Trophoblast cell (in vitro differentiated cells and primary cell): Measurements from ENCODE around the gene CLASP1.

ENCODE experiments used
- DNase-seq, 2 donors: peaks; one replicate each; pipeline ENCODE4 v3.0.0-alpha.2; 2016
- H2AFZ ChIP-seq: 2 replicates; pipeline ENCODE4 v1.6.1; 2013; ENCODE audit warnings: low read length, moderate library complexity, mild to moderate bottlenecking; ENCODE audit not compliant: insufficient read depth, poor library complexity
- H2AK5ac ChIP-seq: 2 replicates; pipeline ENCODE4 v1.6.1; 2013; ENCODE audit warnings: mild to moderate bottlenecking, low read length
- H2BK120ac ChIP-seq: 2 replicates; pipeline ENCODE4 v1.6.1; 2013; ENCODE audit warnings: low read length, mild to moderate bottlenecking, moderate library complexity; ENCODE audit not compliant: insufficient read depth, poor library complexity
- H2BK12ac ChIP-seq: 2 replicates; pipeline ENCODE4 v1.6.1; 2013; ENCODE audit warnings: mild to moderate bottlenecking, low read length, moderate library complexity
- H2BK5ac ChIP-seq: 2 replicates; pipeline ENCODE4 v1.6.1; 2013; ENCODE audit warnings: low read length, low read depth, moderate library complexity, mild to moderate bottlenecking; ENCODE audit not compliant: poor library complexity
- H3K14ac ChIP-seq: 2 replicates; pipeline ENCODE4 v1.6.1; 2013; ENCODE audit warnings: mild to moderate bottlenecking, low read length
- H3K18ac ChIP-seq: 2 replicates; pipeline ENCODE4 v1.6.1; 2013; ENCODE audit warnings: mild to moderate bottlenecking, low read length
- H3K23ac ChIP-seq: 2 replicates; pipeline ENCODE4 v1.6.1; 2013; ENCODE audit warnings: low read length
- H3K27ac ChIP-seq: 2 replicates; pipeline ENCODE4 v1.5.1; 2013; ENCODE audit warnings: low read depth, mild to moderate bottlenecking, inconsistent platforms, low read length, moderate library complexity
- H3K27me3 ChIP-seq: 2 replicates; pipeline ENCODE4 v1.6.1; 2013; ENCODE audit warnings: inconsistent platforms, mild to moderate bottlenecking, low read length, moderate library complexity; ENCODE audit not compliant: insufficient read depth
- H3K36me3 ChIP-seq, 2 experiments: 1 replicate in 1 of 2; 2 replicates in 1 of 2; pipeline ENCODE4 v1.6.1; 2013; ENCODE audit warnings: low read length in 2 of 2, mild to moderate bottlenecking in 2 of 2, moderate library complexity in 1 of 2; ENCODE audit not compliant: insufficient read depth in 2 of 2, control insufficient read depth in 1 of 2
- H3K4ac ChIP-seq: 2 replicates; pipeline ENCODE4 v1.6.1; 2013; ENCODE audit warnings: low read depth, mild to moderate bottlenecking, low read length, moderate library complexity
- H3K4me1 ChIP-seq, 2 experiments: 1 replicate in 1 of 2; 2 replicates in 1 of 2; pipeline ENCODE4 v1.6.1; 2013; ENCODE audit warnings: low read length in 2 of 2, mild to moderate bottlenecking in 2 of 2, moderate library complexity in 1 of 2; ENCODE audit not compliant: insufficient read depth in 2 of 2, control insufficient read depth in 1 of 2
- H3K4me2 ChIP-seq: 2 replicates; pipeline ENCODE4 v1.6.1; 2013; ENCODE audit warnings: inconsistent platforms, mild to moderate bottlenecking, low read length, moderate library complexity
- H3K4me3 ChIP-seq: 2 replicates; pipeline ENCODE4 v1.5.1; 2013; ENCODE audit warnings: mild to moderate bottlenecking, low read depth, low read length, inconsistent platforms
- H3K79me1 ChIP-seq: one replicate; pipeline ENCODE4 v1.6.1; 2013; ENCODE audit warnings: low read length
- H3K79me2 ChIP-seq: 2 replicates; pipeline ENCODE4 v1.6.1; 2013; ENCODE audit warnings: low read length, mild to moderate bottlenecking; ENCODE audit not compliant: control insufficient read depth, insufficient read depth, poor library complexity
- H3K9ac ChIP-seq: 2 replicates; pipeline ENCODE4 v1.6.1; 2013; ENCODE audit warnings: mild to moderate bottlenecking, low read length
- H3K9me3 ChIP-seq: 2 replicates; pipeline ENCODE4 v1.6.1; 2013; ENCODE audit warnings: low read depth, mild to moderate bottlenecking, control low read depth, inconsistent platforms, low read length; ENCODE audit not compliant: insufficient read depth
- H4K12ac ChIP-seq: 2 replicates; pipeline ENCODE4 v1.6.1; 2013; ENCODE audit warnings: low read depth, mild to moderate bottlenecking, low read length, moderate library complexity
- H4K8ac ChIP-seq: 2 replicates; pipeline ENCODE4 v1.6.1; 2013; ENCODE audit warnings: low read depth, mild to moderate bottlenecking, low read length, moderate library complexity
- H4K91ac ChIP-seq: one replicate; pipeline ENCODE4 v1.6.1; 2013; ENCODE audit warnings: low read depth, mild to moderate bottlenecking, low read length, moderate library complexity
- WGBS: extraction: QIAGEN DNeasy Blood & Tissue Kit; methylation state at CpG from one replicate; pipeline ENCODE4 v1.1.7; 2013; ENCODE audit warnings: missing lambda C conversion rate; ENCODE audit not compliant: insufficient read length, insufficient coverage; ENCODE audit errors: extremely low coverage; 5-methylcytosine and 5-hydroxymethylcytosine counted together

Gene CLASP1

DNA sequence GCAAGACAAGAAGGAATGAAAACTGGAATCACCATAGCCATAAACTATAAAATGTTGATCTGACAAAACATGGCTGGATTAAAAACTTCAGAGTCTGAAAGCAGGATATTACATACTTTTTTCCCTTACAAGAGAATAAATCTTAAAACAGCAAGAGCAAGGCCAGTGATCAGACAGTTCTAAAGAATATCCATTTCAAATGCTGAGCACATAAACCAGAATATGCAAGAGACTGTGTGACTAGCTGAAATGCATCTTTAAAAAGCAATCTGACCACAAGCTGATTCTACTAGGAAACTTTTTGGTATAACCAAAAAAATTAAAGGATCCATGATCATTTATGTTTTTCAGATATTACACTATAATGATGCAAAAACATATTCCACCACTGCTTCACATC lies 239.3 kb downstream of the CLASP1 start:
- Histone ChIP-seq H3K27me3 (no peaks in the 10 kb centered on the region), H2BK5ac (no peak overlapping the region), H4K8ac (no peak overlapping the region), H3K4me1 (no peaks in the 10 kb centered on the region), H3K4me3 (no peak overlapping the region), H3K4ac (no peak overlapping the region), H3K36me3 (peaks cover 10 to 15% of the 10 kb centered on the region in 2 experiments), H3K79me1 (no peaks in the 10 kb centered on the region), H3K4me2 (no peak overlapping the region), H2AFZ (no peak overlapping the region), H3K9ac (no peak overlapping the region), H3K27ac (no peak overlapping the region), H2BK120ac (no peak overlapping the region), H3K23ac (no peak overlapping the region), H2BK12ac (no peak overlapping the region), H3K14ac (no peak overlapping the region), H3K18ac (no peak overlapping the region), H3K9me3 (no peaks in the 10 kb centered on the region), H4K91ac (no peak overlapping the region), H3K79me2 (no peaks in the 10 kb centered on the region), H2AK5ac (no peak overlapping the region), H4K12ac (no peak overlapping the region)
- DNase-seq, result no peak

DNA sequence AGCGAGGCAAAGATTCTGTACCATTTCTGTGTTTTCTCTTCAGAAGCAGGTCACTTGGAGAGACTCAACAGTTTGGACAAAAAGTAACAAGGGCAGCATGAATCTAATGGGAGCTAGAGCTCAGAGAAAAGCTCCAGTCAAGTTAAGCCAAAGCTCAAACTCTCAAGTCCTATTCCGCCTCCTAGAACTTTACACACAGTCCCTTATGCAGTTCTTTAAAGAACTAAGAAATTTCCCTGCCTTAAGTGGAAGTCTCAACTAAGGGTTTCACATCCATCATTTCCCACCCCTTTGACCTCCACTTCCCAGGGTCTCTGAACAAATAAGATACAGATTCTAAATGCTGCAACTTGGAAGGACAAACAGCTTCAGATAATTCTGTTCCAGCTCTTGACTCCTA lies 239.9 kb downstream of the CLASP1 start:
- Histone ChIP-seq H3K79me2 (no peaks in the 10 kb centered on the region), H2AK5ac (no peak overlapping the region), H3K18ac (no peak overlapping the region), H3K4me2 (no peak overlapping the region), H3K79me1 (no peaks in the 10 kb centered on the region), H3K23ac (no peak overlapping the region), H3K4me3 (no peak overlapping the region), H2BK12ac (no peak overlapping the region), H3K36me3 (peaks cover 10 to 15% of the 10 kb centered on the region in 2 experiments), H3K4ac (no peak overlapping the region), H3K27ac (no peak overlapping the region), H3K9me3 (no peaks in the 10 kb centered on the region), H3K27me3 (no peaks in the 10 kb centered on the region), H2AFZ (no peak overlapping the region), H3K14ac (no peak overlapping the region), H3K9ac (no peak overlapping the region), H3K4me1 (no peaks in the 10 kb centered on the region), H4K8ac (no peak overlapping the region), H2BK5ac (no peak overlapping the region), H4K12ac (no peak overlapping the region), H4K91ac (no peak overlapping the region), H2BK120ac (no peak overlapping the region)
- no peak for DNase-seq
- no CpG with 5 or more reads among the region's 2 CpGs for WGBS

DNA sequence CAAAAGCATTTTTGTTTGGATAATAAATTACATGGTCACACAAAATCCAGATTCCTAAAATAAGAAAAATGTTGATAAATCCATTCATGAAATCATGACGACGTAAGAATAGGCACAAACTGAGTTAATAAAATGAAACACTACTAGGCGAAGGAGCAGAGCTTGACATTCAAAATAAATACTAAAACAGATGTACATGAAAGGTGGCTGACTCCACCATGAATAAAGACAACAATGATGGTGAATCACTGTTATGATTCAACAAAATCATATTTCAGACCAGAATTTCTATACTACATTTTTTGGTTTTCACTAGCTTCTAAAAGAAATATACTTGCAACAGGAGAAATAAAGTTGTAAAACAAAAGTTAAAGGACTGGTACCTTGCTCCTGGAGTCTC lies 240.6 kb downstream of the CLASP1 start:
- Histone ChIP-seq H2AK5ac (no peak overlapping the region), H3K79me1 (no peaks in the 10 kb centered on the region), H4K8ac (no peak overlapping the region), H3K4ac (no peak overlapping the region), H3K23ac (no peak overlapping the region), H3K9ac (no peak overlapping the region), H3K14ac (no peak overlapping the region), H2AFZ (no peak overlapping the region), H3K36me3 (peaks cover 10 to 12% of the 10 kb centered on the region in 2 experiments), H4K12ac (no peak overlapping the region), H3K4me1 (no peaks in the 10 kb centered on the region), H2BK12ac (no peak overlapping the region), H3K79me2 (no peaks in the 10 kb centered on the region), H4K91ac (no peak overlapping the region), H3K27me3 (no peaks in the 10 kb centered on the region), H3K4me3 (no peak overlapping the region), H2BK5ac (no peak overlapping the region), H3K27ac (no peak overlapping the region), H3K4me2 (no peak overlapping the region), H2BK120ac (no peak overlapping the region), H3K18ac (no peak overlapping the region), H3K9me3 (no peaks in the 10 kb centered on the region)
- no CpG with 5 or more reads among the region's 3 CpGs for WGBS
- no peak for DNase-seq

DNA sequence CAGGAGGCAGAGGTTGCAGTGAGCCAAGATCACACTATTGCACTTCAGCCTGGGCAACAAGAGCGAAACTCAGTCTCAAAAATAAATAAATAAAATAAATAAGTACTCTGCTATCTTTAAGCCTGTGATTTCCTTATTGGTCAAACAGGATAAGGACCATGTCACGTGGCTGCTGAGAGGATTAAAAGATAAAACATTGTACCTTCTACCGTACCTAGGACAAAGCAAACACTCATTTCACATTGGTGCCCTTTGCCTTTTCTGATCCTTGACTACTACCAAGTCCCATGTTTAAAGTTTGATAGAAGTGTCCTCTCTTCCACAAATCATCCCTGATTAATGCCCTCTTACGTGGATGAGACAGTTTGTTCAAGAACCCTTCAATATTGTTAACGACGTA lies 244.0 kb downstream of the CLASP1 start:
- Histone ChIP-seq H2BK12ac (no peak overlapping the region), H2AK5ac (no peak overlapping the region), H3K4me3 (no peak overlapping the region), H2AFZ (no peak overlapping the region), H3K27me3 (no peaks in the 10 kb centered on the region), H3K79me2 (no peaks in the 10 kb centered on the region), H4K8ac (no peak overlapping the region), H3K14ac (no peak overlapping the region), H3K36me3 (peaks cover 8 to 12% of the 10 kb centered on the region in 2 experiments), H3K4ac (no peak overlapping the region), H3K79me1 (no peaks in the 10 kb centered on the region), H3K23ac (no peak overlapping the region), H2BK5ac (no peak overlapping the region), H3K9me3 (no peaks in the 10 kb centered on the region), H2BK120ac (no peak overlapping the region), H3K27ac (no peak overlapping the region), H3K9ac (no peak overlapping the region), H4K91ac (no peak overlapping the region), H3K18ac (no peak overlapping the region), H3K4me1 (no peaks in the 10 kb centered on the region), H3K4me2 (no peak overlapping the region), H4K12ac (no peak overlapping the region)
- WGBS, result no CpG with 5 or more reads among the region's 6 CpGs
- DNase-seq, result no peak
